Rectal smooth muscle tissue (tissue), 1 donor: Measurements from ENCODE around the gene SIGLEC8.
"Not testable (repeated sequence)": the region's sequence is repeated elsewhere in the genome, so short reads cannot be mapped to it uniquely, and the experiment has no call there.

ENCODE experiments used
- H3K27ac ChIP-seq: one replicate; pipeline ENCODE4 v1.7.0; 2013; ENCODE audit warnings: low read depth, low read length, inconsistent platforms
- H3K27me3 ChIP-seq: one replicate; pipeline ENCODE4 v1.7.0; 2013; ENCODE audit warnings: low read length; ENCODE audit not compliant: control insufficient read depth, insufficient read depth
- H3K36me3 ChIP-seq: one replicate; pipeline ENCODE4 v1.7.0; 2013; ENCODE audit warnings: low read length; ENCODE audit not compliant: control insufficient read depth, insufficient read depth
- H3K4me1 ChIP-seq: one replicate; pipeline ENCODE4 v1.7.0; 2013; ENCODE audit warnings: low read length; ENCODE audit not compliant: control insufficient read depth, insufficient read depth
- H3K4me3 ChIP-seq: one replicate; pipeline ENCODE4 v1.7.0; 2013; ENCODE audit warnings: low read length
- H3K9ac ChIP-seq: one replicate; pipeline ENCODE4 v1.7.0; 2013; ENCODE audit warnings: low read length

Gene SIGLEC8

GRCh38 chr19:51458051-51458645, at the start of gene SIGLEC8:
SIGLEC8 (minus strand) TSS chr19:51458454; CDS start chr19:51458387, 67 bp downstream.
- peak within 1 kb of the TSS; percentile 21 for H3K9ac ChIP-seq
- no peak within 1 kb of the TSS for H3K4me3 ChIP-seq
- no peak within 1 kb of the TSS for H3K27ac ChIP-seq
- no peaks in the 10 kb centered on the region for H3K4me1 ChIP-seq
- H3K27me3 ChIP-seq, result no peaks in the 10 kb centered on the region
- no peaks in the 10 kb centered on the region for H3K36me3 ChIP-seq

- H3K27me3 ChIP-seq, result no peaks in the 10 kb centered on the region
- no peak overlapping the region for H3K27ac ChIP-seq
- no peaks in the 10 kb centered on the region for H3K36me3 ChIP-seq
- no peak overlapping the region for H3K9ac ChIP-seq
- no peaks in the 10 kb centered on the region for H3K4me1 ChIP-seq
- no peak overlapping the region for H3K4me3 ChIP-seq
Measured at GRCh38 chr19:51507640-51508058, 49.4 kb upstream of the SIGLEC8 start.

GRCh38 chr19:51507192-51507591, 48.9 kb upstream of the SIGLEC8 start:
- no peaks in the 10 kb centered on the region for H3K4me1 ChIP-seq
- no peak overlapping the region for H3K27ac ChIP-seq

GRCh38 chr19:51505904-51506303, 47.6 kb upstream of the SIGLEC8 start:
- Histone ChIP-seq H3K36me3 (no peaks in the 10 kb centered on the region), H3K27ac (no peak overlapping the region), H3K27me3 (no peaks in the 10 kb centered on the region), H3K9ac (no peak overlapping the region), H3K4me3 (no peak overlapping the region), H3K4me1 (no peaks in the 10 kb centered on the region)

More at GRCh38 chr19:51507192-51507591, 48.9 kb upstream of the SIGLEC8 start:
- H3K4me3 ChIP-seq, result no peak overlapping the region
- no peak overlapping the region for H3K9ac ChIP-seq
- no peaks in the 10 kb centered on the region for H3K36me3 ChIP-seq
- H3K27me3 ChIP-seq, result no peaks in the 10 kb centered on the region

GRCh38 chr19:51503896-51504295, 45.6 kb upstream of the SIGLEC8 start:
- Histone ChIP-seq H3K9ac (no peak overlapping the region), H3K4me3 (no peak overlapping the region), H3K36me3 (no peaks in the 10 kb centered on the region), H3K27me3 (no peaks in the 10 kb centered on the region), H3K4me1 (no peaks in the 10 kb centered on the region), H3K27ac (no peak overlapping the region)

GRCh38 chr19:51503286-51503817, 45.1 kb upstream of the SIGLEC8 start:
- Histone ChIP-seq H3K4me1 (no peaks in the 10 kb centered on the region), H3K4me3 (no peak overlapping the region), H3K27ac (no peak overlapping the region), H3K27me3 (no peaks in the 10 kb centered on the region), H3K9ac (no peak overlapping the region), H3K36me3 (no peaks in the 10 kb centered on the region)

- H3K27ac ChIP-seq, result no peak within 1 kb of the TSS
- no peak within 1 kb of the TSS for H3K9ac ChIP-seq
- no peaks in the 10 kb centered on the region for H3K36me3 ChIP-seq
- no peaks in the 10 kb centered on the region for H3K27me3 ChIP-seq
- no peaks in the 10 kb centered on the region for H3K4me1 ChIP-seq
- no peak within 1 kb of the TSS for H3K4me3 ChIP-seq
Measured at GRCh38 chr19:51501594-51502263, 43.5 kb upstream of the SIGLEC8 start, which contains the start of gene SIGLEC12. SIGLEC12 (minus strand) TSS chr19:51501800; CDS start chr19:51501733, 67 bp downstream.

- not testable (repeated sequence) for H3K27me3 ChIP-seq, H3K4me3 ChIP-seq, H3K9ac ChIP-seq, H3K36me3 ChIP-seq, H3K27ac ChIP-seq, H3K4me1 ChIP-seq
Measured at GRCh38 chr19:51500931-51501330, 42.7 kb upstream of the SIGLEC8 start.

- Histone ChIP-seq H3K36me3 (no peaks in the 10 kb centered on the region), H3K4me3 (no peak overlapping the region), H3K27ac (no peak overlapping the region), H3K4me1 (no peaks in the 10 kb centered on the region), H3K9ac (no peak overlapping the region), H3K27me3 (no peaks in the 10 kb centered on the region)
Measured at GRCh38 chr19:51497666-51498065, 39.4 kb upstream of the SIGLEC8 start.

- Histone ChIP-seq H3K27me3 (no peaks in the 10 kb centered on the region), H3K4me3 (no peak overlapping the region), H3K4me1 (no peaks in the 10 kb centered on the region), H3K36me3 (no peaks in the 10 kb centered on the region), H3K9ac (no peak overlapping the region), H3K27ac (no peak overlapping the region)
Measured at GRCh38 chr19:51493776-51494175, 35.5 kb upstream of the SIGLEC8 start.

- H3K4me3 ChIP-seq, result no peak overlapping the region
- H3K36me3 ChIP-seq, result no peaks in the 10 kb centered on the region
- no peaks in the 10 kb centered on the region for H3K27me3 ChIP-seq
- no peak overlapping the region for H3K27ac ChIP-seq
- H3K9ac ChIP-seq, result no peak overlapping the region
- H3K4me1 ChIP-seq, result no peaks in the 10 kb centered on the region
Measured at GRCh38 chr19:51491586-51491985, 33.3 kb upstream of the SIGLEC8 start.

GRCh38 chr19:51490676-51491075, 32.4 kb upstream of the SIGLEC8 start:
- H3K27ac ChIP-seq, result no peak overlapping the region
- H3K27me3 ChIP-seq, result no peaks in the 10 kb centered on the region

GRCh38 chr19:51489113-51489512, 30.9 kb upstream of the SIGLEC8 start:
- no peaks in the 10 kb centered on the region for H3K36me3 ChIP-seq
- no peak overlapping the region for H3K4me3 ChIP-seq
- H3K27me3 ChIP-seq, result no peaks in the 10 kb centered on the region
- no peak overlapping the region for H3K27ac ChIP-seq
- H3K4me1 ChIP-seq, result no peaks in the 10 kb centered on the region
- H3K9ac ChIP-seq, result no peak overlapping the region

More at GRCh38 chr19:51490676-51491075, 32.4 kb upstream of the SIGLEC8 start:
- H3K4me1 ChIP-seq, result no peaks in the 10 kb centered on the region
- H3K4me3 ChIP-seq, result no peak overlapping the region
- no peak overlapping the region for H3K9ac ChIP-seq
- no peaks in the 10 kb centered on the region for H3K36me3 ChIP-seq
